Panc1 (cell line): ENCODE measurements around the gene LMCD1. TPM values are rescaled to one million over a fixed set of nuclear protein-coding genes. Genes with fewer than 3 reads are reported as not detected.

Source experiments
- ATAC-seq: fragments of 200-7000 bp; cut with Tn5 transposase; 2 replicates; pipeline ENCODE4 v1.9.1; 2020; ENCODE audit warnings: mild to moderate bottlenecking, moderate library complexity
- BruUV-seq: library from RNA; stranded (reverse); fragments of 400-500 nt; replicated peaks from 2 replicates; lab custom pipeline; 2021; lab: Mats Ljungman, UMichigan
- CTCF ChIA-PET: fragments of 300-600 bp; sonication (Branson Sonifier 250); formaldehyde crosslinking; loops from one replicate; lab custom pipeline; 2022; ENCODE audit warnings: antibody characterized with exemption; lab: Charles Lee
- POLR2A ChIA-PET: fragments of 300-600 bp; sonication (Branson Sonifier 250); formaldehyde crosslinking; loops from one replicate; lab custom pipeline; 2022; ENCODE audit warnings: antibody characterized with exemption; lab: Charles Lee
- DNase-seq: peaks from one replicate; pipeline ENCODE4 v3.0.0-alpha.2; 2010; ENCODE audit warnings: low read depth, low spot score
- H3K27ac ChIP-seq: 2 replicates; pipeline ENCODE4 v1.5.1; 2011; ENCODE audit warnings: mild to moderate bottlenecking, low read length, inconsistent platforms
- H3K27me3 ChIP-seq: fragments of 200-500 bp; sonication (Bioruptor generic); 2 replicates; pipeline ENCODE4 v1.6.0; 2014; ENCODE audit warnings: low read length, inconsistent platforms; ENCODE audit not compliant: control insufficient read depth, insufficient read depth
- H3K36me3 ChIP-seq: fragments of 200-500 bp; sonication (Bioruptor generic); 2 replicates; pipeline ENCODE4 v1.5.1; 2014; ENCODE audit warnings: inconsistent platforms, mild to moderate bottlenecking, low read length, moderate library complexity; ENCODE audit not compliant: control insufficient read depth, insufficient read depth
- H3K4me1 ChIP-seq: 2 replicates; pipeline ENCODE4 v1.5.1; 2011; ENCODE audit warnings: inconsistent platforms, mild to moderate bottlenecking, low read length, moderate library complexity; ENCODE audit not compliant: control insufficient read depth, insufficient read depth
- H3K4me3 ChIP-seq, 2 experiments: 2 replicates each; pipeline ENCODE4 v1.5.1; 2011 to 2012; ENCODE audit warnings: low read depth in 2 of 2, low read length in 2 of 2, mild to moderate bottlenecking in 2 of 2, inconsistent platforms in 1 of 2, moderate library complexity in 1 of 2
- H3K9me3 ChIP-seq: fragments of 200-500 bp; sonication (Bioruptor generic); 2 replicates; pipeline ENCODE4 v1.5.1; 2014; ENCODE audit warnings: low read depth, mild to moderate bottlenecking, inconsistent platforms, low read length, moderate library complexity; ENCODE audit not compliant: control insufficient read depth, insufficient read depth
- POLR2AphosphoS5 ChIP-seq: IDR thresholded peaks from 2 replicates; pipeline ENCODE4 v1.6.1; 2012; ENCODE audit warnings: mild to moderate bottlenecking, low read depth, low read length, moderate library complexity
- SIN3A ChIP-seq: IDR thresholded peaks from 2 replicates; pipeline ENCODE4 v1.6.1; 2012; ENCODE audit warnings: low read depth, mild to moderate bottlenecking, low read length, moderate library complexity, borderline replicate concordance; ENCODE audit not compliant: insufficient read depth
- TCF7L2 ChIP-seq: IDR thresholded peaks from 2 replicates; pipeline ENCODE4 v1.6.1; 2011; ENCODE audit warnings: mild to moderate bottlenecking, low read depth, low read length, inconsistent platforms
- in situ Hi-C: cut with HindIII; loops from 2 replicates; pipeline ENCODE4 v1.10.0; 2016; ENCODE audit warnings: low sequenced_read_pairs, low pct_unique_long_range_greater_than_20kb
- intact Hi-C: fragments of 100-400 bp; cut with micrococcal nuclease; formaldehyde crosslinking; loops from one replicate; pipeline ENCODE4 v1.10.0; 2022; ENCODE audit not compliant: unreplicated experiment
- total RNA-seq: library from RNA; stranded (reverse); gene quantifications from one replicate; pipeline ENCODE4 v1.2.1, GENCODE V29; 2021; ENCODE audit not compliant: unreplicated experiment
- TF ChIP-seq, protein P1 (sequence below): fragments of 450-650 bp; IDR thresholded peaks from 2 replicates; pipeline ENCODE4 v1.5.1; 2017; ENCODE audit warnings: mild to moderate bottlenecking
- TF ChIP-seq, protein P2 (sequence below), 2 experiments: IDR thresholded peaks; 2 replicates each; pipeline ENCODE4 v1.6.1; 2011 to 2012; ENCODE audit warnings: low read depth in 2 of 2, control low read depth in 1 of 2, low read length in 1 of 2, mild to moderate bottlenecking in 1 of 2, moderate library complexity in 1 of 2; ENCODE audit not compliant: insufficient read depth in 1 of 2

The LMCD1 gene
- total RNA-seq, 1 experiment from 2014 or later, result 24.8 TPM

DNA sequence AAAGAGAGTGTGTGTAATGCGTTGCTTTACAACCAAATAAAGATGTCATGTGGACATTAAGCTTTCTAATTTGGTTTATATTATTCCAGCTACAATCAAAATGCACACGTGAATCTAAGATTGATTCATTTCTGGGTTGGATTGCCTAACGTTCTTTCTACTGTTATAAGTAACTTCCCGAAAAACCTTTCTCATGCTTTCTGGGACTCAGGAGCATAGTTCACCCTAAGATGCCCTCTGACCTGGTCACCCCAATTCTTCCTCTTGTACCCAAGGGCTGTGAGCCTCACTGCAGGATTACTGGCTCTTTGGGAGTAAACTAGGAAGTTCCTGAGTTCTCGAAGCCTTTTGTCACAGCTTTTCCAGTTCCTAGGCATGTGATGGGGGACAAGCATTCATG, 12.7 kb upstream of the LMCD1 start:
- H3K27me3 ChIP-seq, result no peaks in the 10 kb centered on the region
- no peak overlapping the region for H3K27ac ChIP-seq
- POLR2A ChIA-PET, result no interaction called here
- H3K4me1 ChIP-seq, result no peaks in the 10 kb centered on the region
- BruUV-seq, result no TSS peak
- H3K4me3 ChIP-seq, result no peak overlapping the region
- in situ Hi-C loops, result no loop called here
- ATAC-seq (no peak), DNase-seq (no peak)
- CTCF ChIA-PET, result no interaction called here
- no peaks in the 10 kb centered on the region for H3K9me3 ChIP-seq
- no peak for TF ChIP-seq TCF7L2
- TF ChIP-seq POLR2AphosphoS5, result no peak
- TF ChIP-seq SIN3A, result no peak
- TF ChIP-seq, protein P1, sequence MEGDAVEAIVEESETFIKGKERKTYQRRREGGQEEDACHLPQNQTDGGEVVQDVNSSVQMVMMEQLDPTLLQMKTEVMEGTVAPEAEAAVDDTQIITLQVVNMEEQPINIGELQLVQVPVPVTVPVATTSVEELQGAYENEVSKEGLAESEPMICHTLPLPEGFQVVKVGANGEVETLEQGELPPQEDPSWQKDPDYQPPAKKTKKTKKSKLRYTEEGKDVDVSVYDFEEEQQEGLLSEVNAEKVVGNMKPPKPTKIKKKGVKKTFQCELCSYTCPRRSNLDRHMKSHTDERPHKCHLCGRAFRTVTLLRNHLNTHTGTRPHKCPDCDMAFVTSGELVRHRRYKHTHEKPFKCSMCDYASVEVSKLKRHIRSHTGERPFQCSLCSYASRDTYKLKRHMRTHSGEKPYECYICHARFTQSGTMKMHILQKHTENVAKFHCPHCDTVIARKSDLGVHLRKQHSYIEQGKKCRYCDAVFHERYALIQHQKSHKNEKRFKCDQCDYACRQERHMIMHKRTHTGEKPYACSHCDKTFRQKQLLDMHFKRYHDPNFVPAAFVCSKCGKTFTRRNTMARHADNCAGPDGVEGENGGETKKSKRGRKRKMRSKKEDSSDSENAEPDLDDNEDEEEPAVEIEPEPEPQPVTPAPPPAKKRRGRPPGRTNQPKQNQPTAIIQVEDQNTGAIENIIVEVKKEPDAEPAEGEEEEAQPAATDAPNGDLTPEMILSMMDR, result no peak
- TF ChIP-seq, protein P2, sequence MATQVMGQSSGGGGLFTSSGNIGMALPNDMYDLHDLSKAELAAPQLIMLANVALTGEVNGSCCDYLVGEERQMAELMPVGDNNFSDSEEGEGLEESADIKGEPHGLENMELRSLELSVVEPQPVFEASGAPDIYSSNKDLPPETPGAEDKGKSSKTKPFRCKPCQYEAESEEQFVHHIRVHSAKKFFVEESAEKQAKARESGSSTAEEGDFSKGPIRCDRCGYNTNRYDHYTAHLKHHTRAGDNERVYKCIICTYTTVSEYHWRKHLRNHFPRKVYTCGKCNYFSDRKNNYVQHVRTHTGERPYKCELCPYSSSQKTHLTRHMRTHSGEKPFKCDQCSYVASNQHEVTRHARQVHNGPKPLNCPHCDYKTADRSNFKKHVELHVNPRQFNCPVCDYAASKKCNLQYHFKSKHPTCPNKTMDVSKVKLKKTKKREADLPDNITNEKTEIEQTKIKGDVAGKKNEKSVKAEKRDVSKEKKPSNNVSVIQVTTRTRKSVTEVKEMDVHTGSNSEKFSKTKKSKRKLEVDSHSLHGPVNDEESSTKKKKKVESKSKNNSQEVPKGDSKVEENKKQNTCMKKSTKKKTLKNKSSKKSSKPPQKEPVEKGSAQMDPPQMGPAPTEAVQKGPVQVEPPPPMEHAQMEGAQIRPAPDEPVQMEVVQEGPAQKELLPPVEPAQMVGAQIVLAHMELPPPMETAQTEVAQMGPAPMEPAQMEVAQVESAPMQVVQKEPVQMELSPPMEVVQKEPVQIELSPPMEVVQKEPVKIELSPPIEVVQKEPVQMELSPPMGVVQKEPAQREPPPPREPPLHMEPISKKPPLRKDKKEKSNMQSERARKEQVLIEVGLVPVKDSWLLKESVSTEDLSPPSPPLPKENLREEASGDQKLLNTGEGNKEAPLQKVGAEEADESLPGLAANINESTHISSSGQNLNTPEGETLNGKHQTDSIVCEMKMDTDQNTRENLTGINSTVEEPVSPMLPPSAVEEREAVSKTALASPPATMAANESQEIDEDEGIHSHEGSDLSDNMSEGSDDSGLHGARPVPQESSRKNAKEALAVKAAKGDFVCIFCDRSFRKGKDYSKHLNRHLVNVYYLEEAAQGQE (IDR thresholded peaks at IDR 0.05; ENCODE audit: insufficient read depth in 1 of 2, low read depth in 2 of 2, low read length in 1 of 2), result no peak
- H3K36me3 ChIP-seq, result no peaks in the 10 kb centered on the region
- intact Hi-C loops, result no loop called here

DNA sequence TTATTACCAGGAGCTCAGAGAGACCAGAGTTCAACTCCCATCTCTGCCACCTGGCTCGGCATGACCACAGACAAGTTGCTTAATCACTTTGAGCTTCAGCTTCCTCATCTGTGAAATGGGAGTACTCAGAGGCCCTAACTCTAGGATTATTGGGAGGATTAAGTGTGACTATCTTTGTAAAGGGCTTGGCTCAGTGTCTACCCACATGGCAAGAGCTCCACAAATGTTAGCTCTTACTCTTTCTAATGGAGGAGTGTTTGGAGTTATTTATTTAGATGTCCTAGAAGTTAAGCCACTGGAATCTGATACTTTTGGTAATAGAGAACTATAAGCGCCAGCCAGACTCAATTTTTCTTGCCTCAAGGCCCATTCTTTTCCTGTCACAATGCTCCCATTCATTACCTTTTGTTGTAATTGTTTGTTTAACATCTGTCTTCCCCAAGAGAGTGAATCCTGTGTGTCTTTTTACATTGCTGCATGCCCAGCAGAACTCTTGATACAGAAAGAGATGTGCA, 12.3 kb upstream of the LMCD1 start:
- intact Hi-C loops, result no loop called here
- no peak overlapping the region for H3K4me3 ChIP-seq
- H3K27me3 ChIP-seq, result no peaks in the 10 kb centered on the region
- TF ChIP-seq, protein P1, result no peak
- TF ChIP-seq POLR2AphosphoS5, result no peak
- TF ChIP-seq TCF7L2, result no peak
- TF ChIP-seq, protein P2 (IDR thresholded peaks at IDR 0.05; ENCODE audit: insufficient read depth in 1 of 2, low read depth in 2 of 2, low read length in 1 of 2), result no peak
- no peak for TF ChIP-seq SIN3A
- no peak for DNase-seq
- no peaks in the 10 kb centered on the region for H3K36me3 ChIP-seq
- CTCF ChIA-PET, result no interaction called here
- BruUV-seq, result no TSS peak
- POLR2A ChIA-PET, result no interaction called here
- H3K9me3 ChIP-seq, result no peaks in the 10 kb centered on the region
- no peak overlapping the region for H3K27ac ChIP-seq
- no peak for ATAC-seq
- H3K4me1 ChIP-seq, result no peaks in the 10 kb centered on the region
- in situ Hi-C loops, result no loop called here
